ENCODE data around the gene DNAH8.

DNAH8 gene

GRCh38 chr6:38702558-38703397 lies 12.3 kb upstream of the DNAH8 start, which contains the start of gene GLO1:
Gene GLO1 (minus strand): TSS chr6:38703145. CDS start chr6:38703054, 91 bp downstream.
- peak; percentile 96 for DNase-seq

- no peak for DNase-seq
Measured at GRCh38 chr6:38703949-38704590, 11.0 kb upstream of the DNAH8 start.

GRCh38 chr6:38705924-38706323 lies 9.2 kb upstream of the DNAH8 start:
- no peak for DNase-seq

- no peak for DNase-seq
Measured at GRCh38 chr6:38708496-38708895, 6.6 kb upstream of the DNAH8 start.

GRCh38 chr6:38713812-38714211 lies 1.3 kb upstream of the DNAH8 start:
- DNase-seq: peak; percentile 67

- peak; percentile 4 for DNase-seq
Measured at GRCh38 chr6:38714239-38715015, 684 bp upstream of the DNAH8 start.

GRCh38 chr6:38716825-38717224 lies 1.7 kb downstream of the DNAH8 start:
- no peak for DNase-seq

- DNase-seq: no peak
Measured at GRCh38 chr6:38719358-38719757, 4.2 kb downstream of the DNAH8 start.

GRCh38 chr6:38720295-38720694 lies 5.2 kb downstream of the DNAH8 start:
- no peak for DNase-seq

- no peak for DNase-seq
Measured at GRCh38 chr6:38722038-38722437, 6.9 kb downstream of the DNAH8 start.

- DNase-seq: no peak
Measured at GRCh38 chr6:38722727-38723334, 7.7 kb downstream of the DNAH8 start.

- DNase-seq: no peak
Measured at GRCh38 chr6:38723783-38724182, 8.7 kb downstream of the DNAH8 start.

- DNase-seq: no peak
Measured at GRCh38 chr6:38724343-38724742, 9.2 kb downstream of the DNAH8 start.

GRCh38 chr6:38725414-38726183 lies 10.5 kb downstream of the DNAH8 start:
- DNase-seq: no peak

- no peak for DNase-seq
Measured at GRCh38 chr6:38728203-38728602, 13.1 kb downstream of the DNAH8 start.

- no peak for DNase-seq
Measured at GRCh38 chr6:38730140-38730862, 15.2 kb downstream of the DNAH8 start.

- no peak for DNase-seq
Measured at GRCh38 chr6:38736951-38737350, 21.8 kb downstream of the DNAH8 start.

- DNase-seq: no peak
Measured at GRCh38 chr6:38738261-38738660, 23.1 kb downstream of the DNAH8 start.

- DNase-seq: no peak
Measured at GRCh38 chr6:38739532-38739931, 24.4 kb downstream of the DNAH8 start.

GRCh38 chr6:38749473-38749872 lies 34.4 kb downstream of the DNAH8 start:
- DNase-seq: no peak

GRCh38 chr6:38750968-38751615 lies 36.0 kb downstream of the DNAH8 start:
- no peak for DNase-seq

Data from CD4-positive, alpha-beta T cell treated with Interleukin-6 for 4 hours (primary cell).